Duodenal mucosa (tissue), 2 donors: ENCODE measurements around the gene ABHD8.

Source experiments
- H3K27ac ChIP-seq: one replicate; pipeline ENCODE4 v1.7.0; 2013; ENCODE audit warnings: low read depth, low read length
- H3K27me3 ChIP-seq, 2 donors: one replicate each; pipeline ENCODE4 v1.7.0; 2013; ENCODE audit warnings: low read length in 2 of 2, control low read depth in 1 of 2; ENCODE audit not compliant: insufficient read depth in 2 of 2, control insufficient read depth in 1 of 2
- H3K36me3 ChIP-seq, 2 donors: one replicate each; pipeline ENCODE4 v1.7.0; 2013; ENCODE audit warnings: low read length in 2 of 2, control low read depth in 1 of 2; ENCODE audit not compliant: insufficient read depth in 2 of 2, control insufficient read depth in 1 of 2
- H3K4me1 ChIP-seq, 2 donors: one replicate each; pipeline ENCODE4 v1.7.0; 2013; ENCODE audit warnings: low read length in 2 of 2, control low read depth in 1 of 2; ENCODE audit not compliant: insufficient read depth in 2 of 2, control insufficient read depth in 1 of 2
- H3K4me3 ChIP-seq, 2 donors: one replicate each; pipeline ENCODE4 v1.7.0; 2013; ENCODE audit warnings: low read length in 2 of 2, low read depth in 1 of 2
- H3K9ac ChIP-seq, 2 donors: one replicate each; pipeline ENCODE4 v1.7.0; 2013; ENCODE audit warnings: low read length in 2 of 2, low read depth in 1 of 2
- H3K9me3 ChIP-seq, 2 donors: one replicate each; pipeline ENCODE4 v1.7.0; 2013; ENCODE audit warnings: low read length in 2 of 2, control low read depth in 1 of 2; ENCODE audit not compliant: control insufficient read depth in 1 of 2

The ABHD8 gene

DNA sequence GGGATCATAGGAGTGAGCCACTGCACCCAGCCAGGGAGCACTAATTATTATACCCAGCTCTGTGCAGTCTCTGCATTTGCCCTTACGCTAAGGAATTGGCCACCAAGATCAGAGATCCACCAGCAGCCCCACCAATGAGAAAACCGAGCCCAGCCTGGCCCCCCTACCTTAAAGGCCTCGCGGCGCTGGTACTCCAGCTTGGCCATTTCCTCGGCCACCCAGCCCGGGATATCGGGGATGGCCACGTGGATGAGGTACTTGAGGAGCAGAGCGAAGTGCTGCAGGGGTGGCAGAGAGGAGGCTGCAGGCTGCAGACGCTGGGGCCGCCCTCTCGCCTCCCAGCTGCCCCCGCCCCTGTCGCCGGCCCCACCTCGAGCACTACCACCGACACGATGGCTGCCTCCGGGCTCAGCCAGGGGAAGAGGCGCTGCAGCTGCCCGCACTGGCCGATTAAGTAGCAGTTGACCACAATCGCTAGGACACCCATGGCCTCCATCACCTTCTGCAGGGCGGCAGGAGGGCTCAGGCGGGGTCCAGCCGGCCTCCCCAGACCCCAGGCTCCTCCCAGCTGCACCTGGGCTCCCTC, 23.9 kb upstream of the ABHD8 start:
- H3K4me3 ChIP-seq = no peak overlapping the region
- peaks cover 19 to 25% of the 10 kb centered on the region in 2 donors for H3K27me3 ChIP-seq
- no peaks in the 10 kb centered on the region for H3K9me3 ChIP-seq
- no peak overlapping the region for H3K9ac ChIP-seq
- no peak overlapping the region for H3K27ac ChIP-seq
- H3K4me1 ChIP-seq = peaks cover 0 to 14% of the 10 kb centered on the region in 2 donors
- peaks cover 0 to 6% of the 10 kb centered on the region in 2 donors for H3K36me3 ChIP-seq

DNA sequence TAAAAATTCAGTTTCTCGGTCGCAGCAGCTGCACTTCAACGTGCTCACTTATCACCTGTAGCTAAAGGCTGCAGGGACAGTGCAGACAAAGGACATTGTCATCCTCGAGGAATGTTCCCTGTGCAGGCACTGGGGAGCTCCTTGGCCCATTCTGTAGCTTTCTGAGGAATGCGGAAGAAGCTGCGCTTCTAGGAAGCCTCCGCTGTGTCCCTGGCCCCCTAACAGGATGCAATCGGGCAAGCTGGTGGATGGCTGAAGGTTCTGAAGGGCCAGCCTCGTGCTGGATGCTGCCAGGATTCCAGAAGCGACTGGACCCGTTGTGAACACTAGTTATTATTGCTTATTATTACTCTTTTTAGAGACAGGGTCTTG, 23.4 kb upstream of the ABHD8 start:
- H3K9ac ChIP-seq = no peak overlapping the region
- no peak overlapping the region for H3K4me3 ChIP-seq
- H3K27me3 ChIP-seq = peaks cover 19 to 25% of the 10 kb centered on the region in 2 donors
- H3K27ac ChIP-seq = no peak overlapping the region
- H3K9me3 ChIP-seq = no peaks in the 10 kb centered on the region
- peaks cover 0 to 17% of the 10 kb centered on the region in 2 donors for H3K4me1 ChIP-seq
- peaks cover 6 to 9% of the 10 kb centered on the region in 2 donors for H3K36me3 ChIP-seq

DNA sequence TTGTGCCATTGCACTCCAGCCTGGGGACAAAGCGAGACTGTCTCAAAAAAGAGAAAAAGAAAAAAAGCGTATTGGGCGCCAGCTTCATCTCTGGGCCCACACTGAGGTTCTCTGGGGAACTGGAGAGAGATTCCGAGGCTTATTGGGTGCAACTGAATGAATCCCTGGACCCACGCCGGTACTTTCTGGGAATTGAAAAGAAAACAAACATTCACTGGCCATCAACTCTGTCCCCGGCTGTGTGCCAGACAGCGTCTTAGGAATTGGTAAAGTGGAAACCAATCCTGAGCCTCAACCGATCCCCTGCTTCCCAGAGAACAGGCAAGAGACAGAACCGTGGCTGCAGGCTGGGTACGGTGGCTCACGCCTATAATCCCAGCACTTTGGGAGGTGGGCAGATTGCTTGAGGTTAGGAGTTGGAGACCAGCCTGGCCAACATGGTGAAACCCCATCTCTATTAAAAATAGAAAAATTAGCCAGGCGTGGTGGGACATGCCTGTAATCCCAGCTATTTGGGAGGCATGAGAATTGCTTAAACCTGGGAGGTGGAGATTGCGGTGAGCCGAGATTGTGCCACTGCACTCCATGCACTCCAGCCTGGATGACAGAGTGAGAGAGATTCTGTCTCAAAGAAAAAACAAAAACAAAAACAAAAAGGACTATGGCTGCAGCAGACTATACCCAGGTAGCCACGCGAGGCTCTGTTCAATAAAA, 22.8 kb upstream of the ABHD8 start:
- H3K27me3 ChIP-seq = peaks cover 18 to 21% of the 10 kb centered on the region in 2 donors
- peaks cover 0 to 16% of the 10 kb centered on the region in 2 donors for H3K4me1 ChIP-seq
- no peak overlapping the region for H3K4me3 ChIP-seq
- no peak overlapping the region for H3K9ac ChIP-seq
- H3K27ac ChIP-seq = no peak overlapping the region
- H3K9me3 ChIP-seq = no peaks in the 10 kb centered on the region
- peaks cover 11 to 13% of the 10 kb centered on the region in 2 donors for H3K36me3 ChIP-seq

DNA sequence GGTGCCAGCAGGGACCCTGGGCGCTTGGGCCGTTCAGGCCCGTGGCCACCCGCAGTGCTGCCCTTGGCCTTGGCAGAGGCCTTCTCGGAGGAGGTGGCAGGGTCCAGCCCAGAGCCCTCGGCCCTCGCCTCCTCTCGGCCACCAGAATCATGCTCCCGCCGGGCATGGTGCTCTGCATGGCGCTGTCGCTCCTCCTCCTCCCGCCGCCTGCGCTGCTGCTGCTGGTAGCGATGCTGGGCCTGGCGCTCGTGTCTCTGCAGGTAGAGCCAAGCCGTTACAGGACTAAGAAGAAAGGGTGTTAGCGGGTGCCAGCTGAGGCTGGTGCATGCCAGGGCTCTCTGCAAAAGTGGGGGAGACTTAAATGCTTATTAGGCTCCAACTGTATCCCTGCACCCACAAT, 21.9 kb upstream of the ABHD8 start:
- Histone ChIP-seq H3K4me1 (peaks cover 0 to 11% of the 10 kb centered on the region in 2 donors), H3K27me3 (peaks cover 9 to 12% of the 10 kb centered on the region in 2 donors), H3K4me3 (no peak overlapping the region), H3K9ac (no peak overlapping the region), H3K9me3 (no peaks in the 10 kb centered on the region), H3K27ac (no peak overlapping the region), H3K36me3 (peaks cover 19 to 20% of the 10 kb centered on the region in 2 donors)

DNA sequence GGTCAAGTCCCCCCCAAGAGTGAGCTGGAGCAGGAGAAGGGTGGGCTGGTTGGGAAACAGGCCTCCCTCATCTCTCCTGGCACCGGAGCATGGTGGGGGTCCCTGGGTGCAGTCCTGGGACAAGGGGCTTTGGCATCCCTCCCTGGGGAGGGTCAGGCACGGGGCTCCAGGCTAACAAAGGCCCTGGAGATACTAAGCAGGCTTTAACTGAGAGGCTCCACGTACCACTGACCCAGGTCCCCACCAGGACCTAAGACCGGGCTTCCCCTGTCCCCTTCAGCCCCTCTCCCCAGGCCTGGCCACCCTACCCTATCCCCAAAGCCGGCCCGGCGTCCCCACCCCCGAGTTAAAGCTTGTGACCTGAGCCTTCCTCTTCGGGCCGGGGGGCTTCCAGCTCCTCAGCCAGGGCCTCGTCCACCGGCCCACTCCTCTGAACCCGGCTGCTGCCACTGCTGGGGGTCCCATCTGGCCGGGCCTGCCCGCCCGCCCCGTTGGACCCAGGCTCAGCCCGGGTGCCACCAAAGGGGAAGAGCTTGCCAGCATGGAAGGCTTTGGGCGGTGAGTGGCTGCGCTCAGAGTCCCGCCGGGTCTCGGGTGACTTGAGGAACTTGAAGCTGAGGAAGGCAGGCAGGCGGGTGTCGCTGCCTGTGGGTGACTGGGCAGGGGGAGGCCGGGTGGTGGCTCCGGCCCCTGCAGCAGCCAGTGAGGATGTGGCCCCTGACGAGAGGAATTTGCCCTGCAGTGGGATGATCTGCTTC, 21.3 kb upstream of the ABHD8 start:
- H3K4me3 ChIP-seq = no peak overlapping the region
- no peak overlapping the region for H3K9ac ChIP-seq
- no peak overlapping the region for H3K27ac ChIP-seq
- H3K36me3 ChIP-seq = peaks cover 23 to 25% of the 10 kb centered on the region in 2 donors
- H3K9me3 ChIP-seq = no peaks in the 10 kb centered on the region
- peaks cover 3 to 6% of the 10 kb centered on the region in 2 donors for H3K27me3 ChIP-seq
- peaks cover 0 to 10% of the 10 kb centered on the region in 2 donors for H3K4me1 ChIP-seq

DNA sequence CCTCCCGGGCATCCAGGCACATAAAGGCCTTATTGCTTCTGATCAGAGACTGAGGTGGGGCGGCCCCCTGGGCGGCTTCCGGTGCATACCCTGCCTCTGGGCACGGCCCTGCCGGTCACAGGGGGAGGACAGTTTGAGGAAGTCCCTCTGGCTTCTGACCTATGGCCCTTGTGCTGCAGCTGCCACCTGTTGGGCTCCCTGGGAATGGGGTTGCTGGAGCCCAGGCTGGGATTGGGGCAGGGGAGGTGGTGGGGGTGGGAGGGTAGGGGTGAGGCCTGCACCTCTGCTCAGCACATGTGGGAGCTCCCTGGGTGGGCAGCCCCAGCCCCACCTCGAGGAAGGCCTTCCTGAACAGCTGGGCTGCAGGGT, 20.7 kb upstream of the ABHD8 start:
- peaks cover 25 to 27% of the 10 kb centered on the region in 2 donors for H3K36me3 ChIP-seq
- H3K27ac ChIP-seq = no peak overlapping the region
- peaks cover 0 to 5% of the 10 kb centered on the region in 2 donors for H3K4me1 ChIP-seq
- H3K4me3 ChIP-seq = no peak overlapping the region
- H3K9me3 ChIP-seq = no peaks in the 10 kb centered on the region
- peaks cover 0 to under 1% of the 10 kb centered on the region in 2 donors for H3K27me3 ChIP-seq
- H3K9ac ChIP-seq = no peak overlapping the region

DNA sequence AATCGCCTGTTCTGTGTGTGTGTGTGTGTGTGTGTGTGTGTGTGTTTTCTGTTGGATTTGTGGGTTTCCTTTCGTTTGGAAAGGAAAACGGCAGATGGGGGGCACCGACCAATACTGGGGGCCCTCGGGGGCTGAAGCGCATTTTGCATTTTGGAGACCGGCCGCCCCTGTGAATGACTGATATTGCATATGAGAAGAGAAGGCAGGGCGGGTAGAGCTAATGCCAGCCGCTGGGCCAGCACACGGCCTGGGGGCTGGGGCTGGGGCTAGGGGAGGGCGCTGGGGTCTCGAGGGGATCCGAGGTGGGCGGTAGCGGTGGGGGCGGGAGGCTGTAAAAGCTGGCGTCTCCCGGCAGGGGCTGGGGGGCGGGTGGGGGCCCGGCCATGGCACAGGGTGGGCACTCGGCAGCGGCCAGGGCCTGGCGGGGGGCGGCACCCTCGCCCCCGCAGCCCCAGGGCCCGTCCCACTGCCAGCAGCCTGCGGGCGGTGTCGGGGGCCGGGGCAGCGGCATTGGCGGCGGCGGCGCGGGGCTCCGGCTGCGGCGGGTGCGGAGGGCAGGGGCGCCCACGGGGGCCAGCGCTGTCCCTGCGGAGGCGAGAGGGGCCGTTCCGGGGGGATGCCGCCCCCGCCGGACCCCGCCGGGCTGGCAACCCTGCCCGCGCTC, 20.2 kb upstream of the ABHD8 start:
- Histone ChIP-seq H3K36me3 (peaks cover 25 to 28% of the 10 kb centered on the region in 2 donors), H3K4me3 (no peak overlapping the region), H3K9me3 (no peaks in the 10 kb centered on the region), H3K9ac (no peak overlapping the region), H3K4me1 (peaks cover 0 to 3% of the 10 kb centered on the region in 2 donors), H3K27me3 (no peaks in the 10 kb centered on the region), H3K27ac (no peak overlapping the region)

DNA sequence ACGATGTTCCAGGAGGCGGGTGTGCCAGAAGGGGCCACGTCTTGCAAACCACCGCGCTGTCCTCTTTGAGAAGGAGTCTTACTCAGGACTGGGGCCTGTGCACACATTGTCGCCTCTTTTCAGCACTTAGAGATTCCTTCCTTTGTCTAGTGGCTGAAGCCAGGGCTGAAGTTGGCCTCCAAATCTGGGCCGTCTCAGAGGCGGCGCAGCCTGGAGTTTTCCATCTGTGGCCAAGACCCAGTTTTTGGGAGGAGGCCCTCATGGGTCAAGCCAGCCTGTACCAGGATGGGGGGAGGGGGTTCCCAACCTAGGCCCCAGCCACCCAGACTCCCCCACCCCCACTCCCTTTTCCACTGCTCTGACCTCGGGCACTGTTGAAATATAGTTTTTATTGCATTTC, 19.6 kb upstream of the ABHD8 start:
- H3K27me3 ChIP-seq = no peaks in the 10 kb centered on the region
- no peaks in the 10 kb centered on the region for H3K9me3 ChIP-seq
- peaks cover 25 to 28% of the 10 kb centered on the region in 2 donors for H3K36me3 ChIP-seq
- no peak overlapping the region for H3K4me3 ChIP-seq
- H3K4me1 ChIP-seq = peaks cover 0 to 3% of the 10 kb centered on the region in 2 donors
- H3K9ac ChIP-seq = no peak overlapping the region
- no peak overlapping the region for H3K27ac ChIP-seq

DNA sequence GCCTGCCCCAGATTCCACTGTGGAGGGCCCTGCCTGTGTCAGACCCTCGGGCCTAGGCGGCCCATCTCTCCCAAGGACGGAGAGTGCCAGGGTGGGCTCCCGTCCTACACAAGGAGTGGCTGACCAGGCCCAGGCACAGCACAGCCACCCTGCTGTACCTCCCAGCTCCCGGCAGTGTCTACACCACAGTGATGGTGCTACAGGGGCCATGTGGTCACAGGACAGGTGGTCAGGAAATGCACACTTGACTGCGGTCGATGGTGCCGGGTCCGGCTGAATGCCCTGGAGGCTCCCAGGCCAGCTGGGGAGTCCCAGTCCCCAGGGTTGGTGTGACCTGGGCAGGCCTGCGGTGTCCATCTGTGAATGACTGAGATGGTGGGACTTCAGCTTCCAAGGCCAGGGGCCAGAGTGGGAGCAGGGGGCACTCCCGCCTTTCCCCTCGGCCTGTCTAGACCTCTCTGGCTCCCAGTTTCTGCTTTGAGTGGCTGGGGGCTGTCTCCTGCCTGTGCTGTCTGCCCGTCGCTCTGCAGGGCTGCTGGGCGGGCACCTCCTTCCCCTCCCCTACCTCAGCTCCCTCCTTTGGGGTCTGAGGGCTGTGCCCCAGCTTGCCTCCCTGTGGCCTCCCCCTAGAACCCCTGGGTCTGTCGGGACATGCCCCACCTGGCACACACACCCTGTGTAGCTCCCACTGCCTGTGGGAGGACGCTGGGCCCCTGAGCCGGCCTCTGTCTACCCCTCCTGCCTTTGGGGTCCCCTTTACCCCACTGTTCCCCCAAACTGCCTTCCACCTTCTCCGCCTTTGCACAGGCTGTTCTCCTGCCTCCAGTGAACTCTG, 18.6 kb upstream of the ABHD8 start:
- H3K27ac ChIP-seq = no peak overlapping the region
- no peak overlapping the region for H3K4me3 ChIP-seq
- no peak overlapping the region for H3K9ac ChIP-seq
- no peaks in the 10 kb centered on the region for H3K9me3 ChIP-seq
- H3K27me3 ChIP-seq = no peaks in the 10 kb centered on the region
- H3K36me3 ChIP-seq = peaks cover 25 to 28% of the 10 kb centered on the region in 2 donors
- peaks cover 0 to 3% of the 10 kb centered on the region in 2 donors for H3K4me1 ChIP-seq
